SK-N-SH (cell line): ENCODE measurements around the gene KIF13A.

Experiments used
- CTCF ChIP-seq: fragments of 200-600 bp; sonication (generic); IDR thresholded peaks from 2 replicates; pipeline ENCODE4 v1.6.1; 2017; ENCODE audit warnings: antibody characterized with exemption, mild to moderate bottlenecking, moderate library complexity
- EP300 ChIP-seq, 2 experiments: IDR thresholded peaks; 2 replicates each; pipeline versions ENCODE4 v1.4.0 to v1.6.1; 2012; ENCODE audit warnings: borderline replicate concordance in 1 of 2, low read depth in 1 of 2, low read length in 1 of 2
- GATA2 ChIP-seq: sonication (generic); formaldehyde crosslinking; IDR thresholded peaks from 2 replicates; pipeline ENCODE4 v1.5.0; 2020; ENCODE audit warnings: mild to moderate bottlenecking, missing genetic modification reagents
- MAX ChIP-seq: IDR thresholded peaks from 2 replicates; pipeline ENCODE4 v1.4.0; 2012; ENCODE audit warnings: low read depth
- NRF1 ChIP-seq: IDR thresholded peaks from 2 replicates; pipeline ENCODE4 v1.6.1; 2012; ENCODE audit warnings: low read depth, mild to moderate bottlenecking, low read length
- POLR2AphosphoS5 ChIP-seq: IDR thresholded peaks from 2 replicates; pipeline ENCODE4 v1.6.1; 2012; ENCODE audit warnings: low read depth, low read length
- RAD21 ChIP-seq: IDR thresholded peaks from 2 replicates; pipeline ENCODE4 v1.6.1; 2012; ENCODE audit warnings: mild to moderate bottlenecking, low read length
- REST ChIP-seq: IDR thresholded peaks from 2 replicates; pipeline ENCODE4 v1.6.1; 2012; ENCODE audit warnings: mild to moderate bottlenecking, low read depth, low read length, moderate library complexity
- RFX5 ChIP-seq: IDR thresholded peaks from 2 replicates; pipeline ENCODE4 v1.6.1; 2012; ENCODE audit warnings: mild to moderate bottlenecking, improper control_type of control experiment, low read length
- SIN3A ChIP-seq: IDR thresholded peaks from 2 replicates; pipeline ENCODE4 v1.6.1; 2012; ENCODE audit warnings: low read depth, mild to moderate bottlenecking, low read length, moderate library complexity, borderline replicate concordance
- YY1 ChIP-seq: IDR thresholded peaks from 2 replicates; pipeline ENCODE4 v1.4.0; 2012; ENCODE audit warnings: low read depth, mild to moderate bottlenecking
- ZBTB33 ChIP-seq: IDR thresholded peaks from 2 replicates; pipeline ENCODE4 v1.4.0; 2012; ENCODE audit warnings: low read depth, borderline replicate concordance

GRCh38 chr6:17965397-17965796 lies 22.0 kb downstream of the KIF13A start:
- TF ChIP-seq REST = no peak
- TF ChIP-seq GATA2 (CRISPR knock-in tag) = no peak
- no peak for TF ChIP-seq MAX
- TF ChIP-seq SIN3A = no peak
- TF ChIP-seq CTCF = no peak
- no peak for TF ChIP-seq POLR2AphosphoS5
- no peak for TF ChIP-seq ZBTB33
- no peak for TF ChIP-seq RFX5
- no peak for TF ChIP-seq NRF1
- TF ChIP-seq RAD21 = no peak
- no peak for TF ChIP-seq YY1
- TF ChIP-seq EP300 (IDR thresholded peaks at IDR 0.05; ENCODE audit: borderline replicate concordance in 1 of 2, low read depth in 1 of 2, low read length in 1 of 2) = no peak
